IMR-90 (cell line): ENCODE measurements around the gene SCN10A. TPM values are rescaled to one million over a fixed set of nuclear protein-coding genes. Genes with fewer than 3 reads are reported as not detected.

Experiments
- ATAC-seq: fragments of 200-7000 bp; cut with Tn5 transposase; 2 replicates; pipeline ENCODE4 v1.9.1; 2020; ENCODE audit warnings: low read depth, mild to moderate bottlenecking, moderate library complexity
- BruUV-seq: library from RNA; stranded (reverse); fragments of 400-500 nt; replicated peaks from 2 replicates; lab custom pipeline; 2021; lab: Mats Ljungman, UMichigan
- CTCF ChIA-PET: fragments of 300-600 bp; formaldehyde crosslinking; extraction: SDS; loops from one replicate; lab custom pipeline; 2021; ENCODE audit warnings: antibody characterized with exemption; lab: Yijun Ruan, JAX
- POLR2A ChIA-PET: fragments of 300-600 bp; sonication (Branson Sonifier 250); formaldehyde crosslinking; loops from one replicate; lab custom pipeline; 2022; ENCODE audit warnings: antibody characterized with exemption; ENCODE audit not compliant: unreplicated experiment; lab: Charles Lee
- DNase-seq: peaks from one replicate; pipeline ENCODE4 v3.0.0; 2013
- H2AFZ ChIP-seq: replicated peaks from 2 replicates; pipeline ENCODE3; 2013; ENCODE audit warnings: low read length, mild to moderate bottlenecking; ENCODE audit not compliant: poor library complexity
- H2AK5ac ChIP-seq: 2 replicates; pipeline ENCODE4 v1.6.1; 2013; ENCODE audit warnings: low read depth, low read length, inconsistent platforms
- H2AK9ac ChIP-seq: replicated peaks from 2 replicates; pipeline ENCODE3; 2013; ENCODE audit warnings: mild to moderate bottlenecking, low read depth, low read length, moderate library complexity; ENCODE audit not compliant: poor library complexity
- H2BK120ac ChIP-seq: 2 replicates; pipeline ENCODE4 v1.6.1; 2013; ENCODE audit warnings: low read depth, low read length, inconsistent platforms
- H2BK15ac ChIP-seq: 3 replicates; pipeline ENCODE4 v1.6.1; 2013; ENCODE audit warnings: low read depth, low read length, inconsistent platforms
- H2BK20ac ChIP-seq: 2 replicates; pipeline ENCODE4 v1.6.1; 2013; ENCODE audit warnings: low read depth, mild to moderate bottlenecking, inconsistent platforms, low read length, moderate library complexity
- H2BK5ac ChIP-seq: 2 replicates; pipeline ENCODE4 v1.6.1; 2013; ENCODE audit warnings: mild to moderate bottlenecking, low read depth, low read length, inconsistent platforms; ENCODE audit not compliant: poor library complexity, severe bottlenecking
- H3K14ac ChIP-seq: replicated peaks from 2 replicates; pipeline ENCODE4 v1.6.1; 2013; ENCODE audit warnings: low read depth, low read length, inconsistent platforms
- H3K18ac ChIP-seq: 2 replicates; pipeline ENCODE4 v1.6.1; 2013; ENCODE audit warnings: low read depth, low read length, control low read depth
- H3K23ac ChIP-seq: 2 replicates; pipeline ENCODE4 v1.6.1; 2013; ENCODE audit warnings: low read depth, low read length, inconsistent platforms
- H3K27ac ChIP-seq: 2 replicates; pipeline ENCODE4 v1.5.1; 2013; ENCODE audit warnings: mild to moderate bottlenecking, control low read depth, low read length; ENCODE audit not compliant: insufficient read depth
- H3K27me3 ChIP-seq: 2 replicates; pipeline ENCODE4 v1.6.1; 2013; ENCODE audit warnings: low read length; ENCODE audit not compliant: control insufficient read depth, insufficient read depth
- H3K36me3 ChIP-seq: 2 replicates; pipeline ENCODE4 v1.6.1; 2013; ENCODE audit warnings: low read length, mixed read lengths; ENCODE audit not compliant: control insufficient read depth, insufficient read depth
- H3K4ac ChIP-seq: 2 replicates; pipeline ENCODE4 v1.6.1; 2013; ENCODE audit warnings: low read depth, low read length, inconsistent platforms
- H3K4me1 ChIP-seq: 2 replicates; pipeline ENCODE4 v1.6.1; 2013; ENCODE audit warnings: low read length, mixed read lengths; ENCODE audit not compliant: control insufficient read depth, insufficient read depth
- H3K4me2 ChIP-seq: 2 replicates; pipeline ENCODE4 v1.6.1; 2013; ENCODE audit warnings: low read depth, mild to moderate bottlenecking, control low read depth, low read length, moderate library complexity
- H3K4me3 ChIP-seq: 2 replicates; pipeline ENCODE4 v1.5.1; 2013; ENCODE audit warnings: low read depth, mild to moderate bottlenecking, control low read depth, low read length, moderate library complexity; ENCODE audit not compliant: insufficient read depth
- H3K56ac ChIP-seq: 2 replicates; pipeline ENCODE4 v1.6.1; 2013; ENCODE audit warnings: low read length, inconsistent platforms; ENCODE audit not compliant: insufficient read depth; ENCODE audit errors: extremely low read depth
- H3K79me1 ChIP-seq, 2 experiments: 2 replicates each; pipeline ENCODE4 v1.6.1; 2013; ENCODE audit warnings: low read length in 2 of 2, inconsistent platforms in 1 of 2, low read depth in 1 of 2
- H3K9ac ChIP-seq: 2 replicates; pipeline ENCODE4 v1.6.1; 2013; ENCODE audit warnings: low read depth, low read length, control low read depth
- H3K9me1 ChIP-seq: 2 replicates; pipeline ENCODE4 v1.6.1; 2013; ENCODE audit warnings: low read length, inconsistent platforms; ENCODE audit not compliant: insufficient read depth
- H3K9me3 ChIP-seq: 2 replicates; pipeline ENCODE4 v1.6.1; 2013; ENCODE audit warnings: low read length; ENCODE audit not compliant: control insufficient read depth, insufficient read depth
- H4K20me1 ChIP-seq: 2 replicates; pipeline ENCODE4 v1.6.1; 2013; ENCODE audit warnings: low read length, inconsistent platforms; ENCODE audit not compliant: insufficient read depth
- H4K5ac ChIP-seq: 2 replicates; pipeline ENCODE4 v1.6.1; 2013; ENCODE audit warnings: mild to moderate bottlenecking, low read depth, low read length, control low read depth
- H4K8ac ChIP-seq, 2 experiments: 2 replicates each; pipeline ENCODE4 v1.6.1; 2013; ENCODE audit warnings: low read depth in 2 of 2, low read length in 2 of 2, control low read depth in 1 of 2, inconsistent platforms in 1 of 2
- H4K91ac ChIP-seq: 2 replicates; pipeline ENCODE4 v1.6.1; 2013; ENCODE audit warnings: low read depth, low read length, inconsistent platforms; ENCODE audit not compliant: insufficient read depth
- CEBPB ChIP-seq: IDR thresholded peaks from 2 replicates; pipeline ENCODE4 v1.6.1; 2012; ENCODE audit warnings: low read depth, low read length, improper control_type of control experiment
- CTCF ChIP-seq: conservative IDR thresholded peaks from 2 replicates; pipeline ENCODE4 v1.5.1; 2012; ENCODE audit warnings: mild to moderate bottlenecking, low read depth, low read length, improper control_type of control experiment
- MAFK ChIP-seq: IDR thresholded peaks from 2 replicates; pipeline ENCODE4 v1.6.1; 2012; ENCODE audit warnings: low read depth, low read length, improper control_type of control experiment
- SMC3 ChIP-seq: fragments of 150-350 bp; IDR thresholded peaks from 2 replicates; pipeline ENCODE4 v1.6.1; 2016; ENCODE audit warnings: low read depth, mild to moderate bottlenecking, antibody characterized with exemption, low read length, moderate library complexity
- dilution Hi-C: fragments of 300-500 bp; cut with HindIII; formaldehyde crosslinking; loops from one replicate; pipeline ENCODE4 v1.14.3; 2018; ENCODE audit warnings: low sequenced_read_pairs; ENCODE audit not compliant: unreplicated experiment
- in situ Hi-C: fragments of 300-500 bp; cut with MboI; formaldehyde crosslinking; loops from 3 replicates; pipeline ENCODE4 v1.14.3; 2019; ENCODE audit warnings: low sequenced_read_pairs, inconsistent platforms, mixed read lengths
- intact Hi-C: fragments of 100-400 bp; cut with micrococcal nuclease; formaldehyde crosslinking; loops from 2 replicates; pipeline ENCODE4 v1.10.0; 2022
- polyA plus RNA-seq, 3 experiments: library from polyadenylated mRNA; depleted of rRNA; stranded (reverse); fragments of >200 nt; gene quantifications; 2 replicates each; pipeline ENCODE4 v1.2.3, GENCODE V29; 2012; ENCODE audit warnings: low replicate concordance in 1 of 3
- total RNA-seq: library from RNA; depleted of rRNA; stranded (reverse); fragments of >200 nt; gene quantifications from 2 replicates; pipeline ENCODE4 v1.2.3, GENCODE V29; 2012
- TF ChIP-seq, protein P1 (sequence below): fragments of 150-350 bp; IDR thresholded peaks from 2 replicates; pipeline ENCODE4 v1.6.1; 2017; ENCODE audit warnings: mild to moderate bottlenecking, antibody characterized with exemption, low read length, low read depth

SCN10A gene
- total and polyA plus RNA-seq, 2 of the 4 experiments (the other 2 are of a cell fraction) = not detected

DNA sequence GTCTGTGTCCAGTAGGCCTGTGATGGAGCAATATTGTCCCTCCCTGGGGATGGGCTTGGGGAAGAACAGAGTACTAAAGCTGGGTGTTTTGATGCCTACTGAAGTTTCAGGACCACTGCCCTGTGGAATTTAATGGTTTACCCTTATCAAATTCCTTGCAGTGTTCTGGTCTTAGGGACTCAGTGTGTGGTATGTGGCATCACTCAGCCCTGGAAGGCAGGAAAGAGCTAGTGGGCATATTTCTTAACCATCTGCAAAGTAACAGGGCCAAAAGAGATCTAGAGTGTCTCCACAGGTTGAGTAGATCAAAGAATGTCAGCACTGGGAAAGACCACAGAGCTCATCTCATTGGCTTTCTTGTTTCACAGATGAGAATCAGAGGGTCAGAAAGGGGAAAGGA, 11.8 kb upstream of the SCN10A start:
- H3K56ac ChIP-seq = no peak overlapping the region
- dilution Hi-C loops = no loop called here
- ChIA-PET POLR2A (interaction anchor here (0.7 kb wide), 2 partner anchors 10 to 687 kb away, joined by 3 to 5 read pairs; no protein-coding TSS in a partner anchor), CTCF (interaction anchor here (1.2 kb wide), 1 partner anchor 306 kb away, joined by 3 read pairs; no protein-coding TSS in a partner anchor)
- H3K9me1 ChIP-seq = peaks cover 17% of the 10 kb centered on the region
- H3K23ac ChIP-seq = no peak overlapping the region
- H3K4me1 ChIP-seq = peaks cover 16% of the 10 kb centered on the region
- H3K79me1 ChIP-seq = no peaks in the 10 kb centered on the region; a peak in 1 of 4 replicates
- H3K27ac ChIP-seq = no peak overlapping the region
- no peaks in the 10 kb centered on the region for H3K36me3 ChIP-seq
- H4K8ac ChIP-seq = no peak overlapping the region
- H3K4me3 ChIP-seq = no peak overlapping the region
- no peak overlapping the region for H3K18ac ChIP-seq
- no peak overlapping the region for H2BK5ac ChIP-seq
- no peaks in the 10 kb centered on the region for H3K27me3 ChIP-seq
- no peak overlapping the region for H3K14ac ChIP-seq
- no peaks in the 10 kb centered on the region for H4K20me1 ChIP-seq
- H4K91ac ChIP-seq = no peak overlapping the region
- H2BK20ac ChIP-seq = no peak overlapping the region
- ATAC-seq (no peak), DNase-seq (no peak)
- H2AK5ac ChIP-seq = 0 out of 2 replicates have a peak overlapping the region, but pooled peaks have one; percentile 54
- in situ Hi-C loops = no loop called here
- no TSS peak for BruUV-seq
- TF ChIP-seq, protein P1, sequence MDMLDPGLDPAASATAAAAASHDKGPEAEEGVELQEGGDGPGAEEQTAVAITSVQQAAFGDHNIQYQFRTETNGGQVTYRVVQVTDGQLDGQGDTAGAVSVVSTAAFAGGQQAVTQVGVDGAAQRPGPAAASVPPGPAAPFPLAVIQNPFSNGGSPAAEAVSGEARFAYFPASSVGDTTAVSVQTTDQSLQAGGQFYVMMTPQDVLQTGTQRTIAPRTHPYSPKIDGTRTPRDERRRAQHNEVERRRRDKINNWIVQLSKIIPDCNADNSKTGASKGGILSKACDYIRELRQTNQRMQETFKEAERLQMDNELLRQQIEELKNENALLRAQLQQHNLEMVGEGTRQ = no peak
- no peak for TF ChIP-seq SMC3
- no peak for TF ChIP-seq CTCF
- no peak for TF ChIP-seq MAFK
- TF ChIP-seq CEBPB = no peak
- no peak overlapping the region for H2AFZ ChIP-seq
- no peak overlapping the region for H2AK9ac ChIP-seq
- intact Hi-C loops = no loop called here
- H3K9me3 ChIP-seq = no peaks in the 10 kb centered on the region
- no peak overlapping the region for H2BK120ac ChIP-seq
- no peak overlapping the region for H4K5ac ChIP-seq
- no peak overlapping the region for H3K4me2 ChIP-seq
- no peak overlapping the region for H3K9ac ChIP-seq
- H3K4ac ChIP-seq = no peak overlapping the region
- H2BK15ac ChIP-seq = no peak overlapping the region
